GM19452 (cell line): ENCODE results near the gene MANF.
A peak's percentile ranks its signal among the peaks of the same experiment; 100 is the strongest.
"Not testable (repeated sequence)": the region's sequence is repeated elsewhere in the genome, so short reads cannot be mapped to it uniquely, and the experiment has no call there.

Experiments
- ATAC-seq: cut with Tn5 transposase; IDR thresholded peaks from one replicate; pipeline ENCODE4 v1.9.1; 2021; ENCODE audit not compliant: unreplicated experiment

Gene MANF

DNA sequence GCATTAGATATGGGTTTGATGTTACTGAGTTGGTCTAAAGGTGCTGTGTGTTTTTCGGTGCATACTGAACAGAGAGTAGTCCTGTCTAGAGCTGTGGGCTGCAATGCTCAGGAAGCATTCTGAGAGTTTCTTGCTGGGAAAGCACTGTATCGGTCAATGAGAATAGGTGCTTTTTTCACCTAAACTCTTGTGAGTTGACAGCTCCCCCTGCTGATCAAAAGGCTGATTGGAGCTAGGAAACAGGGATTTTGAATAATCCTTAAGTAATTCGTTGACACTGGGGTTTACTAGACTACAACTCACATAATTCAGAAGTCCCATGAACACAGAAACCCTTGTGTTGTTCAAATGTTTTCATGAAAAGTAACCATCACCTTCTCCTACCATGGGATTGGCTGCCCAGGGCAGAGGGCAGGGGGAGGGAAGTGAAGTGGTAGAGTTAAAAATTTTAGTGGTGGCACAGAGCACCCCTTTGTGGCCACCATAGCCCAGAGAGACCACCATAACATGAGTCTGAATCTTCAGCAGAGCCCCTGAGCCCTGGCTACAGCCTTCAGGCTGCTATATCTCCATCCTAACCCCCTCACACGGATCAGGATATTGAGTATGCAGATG lies 13.0 kb upstream of the MANF start:
- no peak for ATAC-seq

DNA sequence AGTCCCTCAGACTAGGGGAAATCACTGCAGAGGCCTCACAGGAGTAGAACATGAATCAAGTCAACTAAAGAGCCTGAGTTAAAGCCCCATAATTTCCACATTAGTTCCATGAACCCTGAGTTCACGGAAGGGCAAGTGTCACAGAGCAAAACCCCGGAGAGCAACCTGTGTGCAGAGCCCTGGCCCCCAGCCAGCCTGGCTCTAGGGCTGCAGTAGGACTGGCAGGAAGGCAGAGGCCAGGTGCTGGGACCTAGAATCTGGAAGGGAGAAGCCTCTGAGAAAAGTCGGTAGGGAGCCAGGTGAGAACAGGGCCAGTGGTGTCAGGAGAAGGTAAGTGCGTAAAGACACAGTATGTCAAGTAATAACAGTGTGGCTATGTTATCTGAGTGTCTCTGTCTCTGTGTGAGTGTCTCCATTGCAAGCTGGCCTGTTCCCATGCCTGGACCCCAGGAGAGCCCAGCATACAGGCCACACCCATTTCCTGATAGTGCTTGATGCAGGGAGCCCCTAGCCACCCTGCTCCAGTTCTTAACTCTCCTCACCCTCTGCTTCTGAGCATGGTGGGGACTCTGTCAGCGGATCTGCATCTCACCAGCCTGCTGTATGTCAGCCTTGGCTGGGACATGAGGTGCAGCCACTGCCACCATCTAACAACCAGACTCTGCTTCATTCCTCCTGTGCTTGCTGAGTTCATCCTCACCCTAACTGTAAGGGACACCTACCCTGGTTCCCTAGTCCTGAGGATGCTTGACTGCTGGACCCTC lies 11.3 kb upstream of the MANF start:
- ATAC-seq = no peak

DNA sequence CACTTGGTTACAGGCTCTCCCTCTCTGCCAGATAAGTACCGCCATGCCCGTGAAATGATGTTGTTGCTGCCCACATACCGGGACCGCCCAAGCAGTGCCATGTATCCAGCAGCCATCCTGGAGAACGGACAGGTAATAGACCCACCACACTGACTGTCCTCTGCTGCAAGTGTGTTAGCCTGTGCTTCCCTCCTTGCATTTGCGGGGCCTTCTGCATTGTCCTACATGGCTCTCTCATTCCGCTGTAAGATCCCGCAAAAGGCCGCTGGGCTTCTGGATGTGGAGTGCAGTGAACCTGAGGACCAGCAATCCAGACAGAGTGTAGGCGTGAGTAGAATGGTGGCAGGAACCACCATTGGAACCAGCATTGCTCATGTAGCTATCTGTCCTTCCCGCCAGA lies 10.6 kb upstream of the MANF start:
- ATAC-seq = no peak

DNA sequence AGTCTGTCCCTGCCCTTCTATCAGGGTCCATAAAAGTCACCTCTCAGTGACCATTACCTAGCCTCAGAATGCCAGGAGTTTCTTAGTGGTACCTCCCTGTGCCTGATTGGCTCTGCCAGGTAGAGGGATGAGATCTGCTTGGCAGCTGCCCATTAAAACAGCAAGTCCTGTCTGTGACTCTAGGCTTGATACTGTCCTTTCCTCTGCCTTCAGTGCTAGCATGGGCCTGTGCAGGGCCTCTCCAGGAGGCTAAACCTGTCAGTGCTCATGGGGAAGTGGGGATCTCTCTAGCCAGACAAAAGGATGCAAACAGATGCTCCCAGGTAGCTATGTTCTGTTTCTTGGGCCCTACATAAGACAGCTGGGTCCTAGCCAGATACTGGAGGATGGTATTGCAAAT lies 10.0 kb upstream of the MANF start:
- ATAC-seq = no peak

DNA sequence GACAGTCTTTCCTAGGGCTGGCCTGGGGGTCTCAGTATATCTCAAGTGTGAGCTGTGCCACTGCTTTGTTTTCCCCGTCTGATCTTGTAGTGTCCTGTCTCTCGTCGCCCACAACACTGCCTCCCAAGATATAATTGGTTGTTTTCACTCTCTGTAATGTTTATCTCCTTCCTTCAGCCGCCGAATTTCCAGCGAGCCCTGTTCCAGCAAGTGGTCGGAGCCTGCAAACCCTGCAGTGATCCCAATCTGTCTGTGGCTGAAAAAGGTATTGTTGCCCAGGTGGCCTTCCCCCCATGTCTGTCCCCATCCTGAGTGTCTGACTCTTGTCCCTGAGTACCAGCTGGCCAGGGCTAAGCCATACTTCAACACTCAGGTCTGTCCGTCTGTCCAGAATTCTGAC lies 9.5 kb upstream of the MANF start:
- no peak for ATAC-seq

- no peak for ATAC-seq
These were observed 7.0 kb upstream of the MANF start for GRCh38 chr3:51378065-51378464.

GRCh38 chr3:51378726-51379125 lies 6.4 kb upstream of the MANF start:
- no peak for ATAC-seq

DNA sequence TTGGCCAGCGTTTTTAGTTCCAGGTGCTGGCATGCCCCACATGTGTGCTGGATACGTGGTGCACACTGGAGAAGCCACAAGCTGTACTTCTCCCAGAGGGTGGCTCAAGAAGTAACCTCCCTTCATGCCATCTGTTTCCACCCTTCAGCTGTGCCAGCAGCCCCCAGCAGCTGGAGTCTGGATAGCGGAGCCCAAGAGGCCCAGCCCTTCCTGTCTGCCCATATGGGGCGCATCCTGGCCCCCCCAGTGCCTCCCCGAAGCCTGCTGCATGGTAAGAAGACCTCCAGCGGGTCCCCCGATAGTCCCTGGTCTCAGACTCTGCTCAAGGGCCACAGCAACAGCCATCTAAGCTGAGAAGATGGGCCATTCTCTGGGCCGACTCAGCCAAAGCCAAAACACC lies 5.8 kb upstream of the MANF start:
- no peak for ATAC-seq

GRCh38 chr3:51379746-51380455 lies 5.2 kb upstream of the MANF start:
- no peak for ATAC-seq

GRCh38 chr3:51380601-51381332 lies 4.3 kb upstream of the MANF start:
- no peak for ATAC-seq

DNA sequence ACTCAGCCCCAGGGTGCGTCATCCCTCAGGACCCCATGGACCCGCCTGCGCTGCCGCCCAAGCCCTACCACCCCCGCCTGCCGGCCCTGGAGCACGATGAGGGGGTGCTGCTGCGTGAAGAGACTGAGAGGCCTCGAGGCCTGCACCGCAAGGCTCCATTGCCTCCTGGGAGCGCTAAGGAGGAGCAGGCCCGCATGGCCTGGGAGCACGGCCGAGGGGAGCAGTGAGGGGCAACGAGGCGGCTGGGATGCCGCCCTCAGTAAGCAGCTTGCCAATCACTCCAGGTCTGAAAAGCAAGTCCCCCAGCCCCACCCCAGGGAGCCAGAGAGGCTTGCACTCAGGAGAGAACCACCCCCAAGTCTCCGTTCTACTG lies 3.8 kb upstream of the MANF start:
- no peak for ATAC-seq

DNA sequence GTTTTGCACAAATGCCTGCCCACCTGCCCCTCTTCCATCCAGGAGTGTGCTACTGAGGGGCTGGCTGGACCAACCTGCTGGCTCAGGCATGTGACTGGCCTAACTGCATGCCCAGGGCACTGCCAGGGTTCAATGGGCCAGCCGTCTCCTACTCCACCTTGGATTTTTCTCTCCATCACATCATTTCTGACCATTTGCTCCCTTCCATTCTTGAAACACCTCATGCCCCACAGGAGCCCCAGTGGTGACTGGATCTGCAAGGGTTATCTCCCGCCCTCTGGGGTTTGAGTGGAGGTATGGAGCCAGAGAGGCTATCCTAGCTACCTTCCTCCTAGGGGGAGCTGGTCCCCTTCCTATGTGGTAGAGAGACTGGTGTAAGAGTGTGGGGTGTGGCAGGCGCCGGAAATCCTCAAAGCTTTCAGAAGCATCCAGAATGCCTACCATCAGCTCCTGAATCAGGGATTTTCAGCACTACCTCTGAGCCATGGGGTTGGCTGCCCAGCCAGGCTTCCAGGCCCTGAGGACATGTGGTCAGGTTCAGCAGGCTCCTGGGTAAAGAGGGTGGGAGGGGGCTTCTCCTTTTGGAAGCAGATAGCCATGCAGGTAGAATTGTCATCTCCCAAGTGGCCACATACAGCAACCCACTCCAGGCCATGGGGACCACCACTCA lies 2.9 kb upstream of the MANF start:
- ATAC-seq = no peak

GRCh38 chr3:51382947-51383578 lies 2.0 kb upstream of the MANF start:
- ATAC-seq = no peak

GRCh38 chr3:51384055-51384725 lies 901 bp upstream of the MANF start:
- ATAC-seq = peak; percentile 15

GRCh38 chr3:51385621-51386091 lies 565 bp downstream of the MANF start:
- ATAC-seq = no peak

- no peak for ATAC-seq
These were observed 1.2 kb downstream of the MANF start for GRCh38 chr3:51386159-51386851.

- no peak for ATAC-seq
These were observed 1.8 kb downstream of the MANF start for GRCh38 chr3:51386852-51387229.

- not testable (repeated sequence) for ATAC-seq
These were observed 2.2 kb downstream of the MANF start for GRCh38 chr3:51387281-51387680.

- ATAC-seq = no peak
These were observed 3.4 kb downstream of the MANF start for GRCh38 chr3:51388286-51389029.
